WTC11 (cell line): ENCODE data around the gene MCF2L2.

Experiments
- CTCF ChIP-seq: fragments of 200-600 bp; IDR thresholded peaks from 2 replicates; pipeline ENCODE4 v1.8.0; 2022; ENCODE audit warnings: antibody characterized with exemption
- ERG ChIP-seq: fragments of 250-450 bp; sonication (Bioruptor Pico); IDR thresholded peaks from 2 replicates; pipeline ENCODE4 v1.8.0; 2021; ENCODE audit warnings: mild to moderate bottlenecking
- ESRRA ChIP-seq: sonication (generic); formaldehyde crosslinking; IDR thresholded peaks from 2 replicates; pipeline ENCODE4 v1.8.1; 2022; ENCODE audit warnings: mild to moderate bottlenecking, missing genetic modification reagents, borderline replicate concordance
- HMGXB4 ChIP-seq: sonication (generic); formaldehyde crosslinking; IDR thresholded peaks from 2 replicates; pipeline ENCODE4 v1.8.1; 2023; ENCODE audit warnings: mild to moderate bottlenecking, moderate library complexity, missing genetic modification reagents
- SMAD3 ChIP-seq: sonication (generic); formaldehyde crosslinking; IDR thresholded peaks from 2 replicates; pipeline ENCODE4 v1.8.0; 2022; ENCODE audit warnings: missing genetic modification reagents, mild to moderate bottlenecking, borderline replicate concordance
- TEAD1 ChIP-seq: sonication (generic); formaldehyde crosslinking; IDR thresholded peaks from 2 replicates; pipeline ENCODE4 v1.8.0; 2022; ENCODE audit warnings: mild to moderate bottlenecking, missing genetic modification reagents
- ZSCAN18 ChIP-seq: fragments of 250-450 bp; sonication (Bioruptor Pico); IDR thresholded peaks from 2 replicates; pipeline ENCODE4 v2.1.2; 2022; ENCODE audit warnings: mild to moderate bottlenecking, moderate library complexity

- TF ChIP-seq CTCF, result no peak
- no peak for TF ChIP-seq ESRRA (CRISPR knock-in tag)
- no peak for TF ChIP-seq SMAD3 (CRISPR knock-in tag)
- TF ChIP-seq HMGXB4 (CRISPR knock-in tag), result no peak
- TF ChIP-seq TEAD1, result no peak
- TF ChIP-seq ZSCAN18, result no peak
- no peak for TF ChIP-seq ERG (CRISPR knock-in tag)
Observed at GRCh38 chr3:183448369-183449128, 20.1 kb upstream of the MCF2L2 start.
